Measurements from ENCODE around the gene MUC21.
"Not testable (repeated sequence)": the region's sequence is repeated elsewhere in the genome, so short reads cannot be mapped to it uniquely, and the experiment has no call there.

Gene MUC21

DNA sequence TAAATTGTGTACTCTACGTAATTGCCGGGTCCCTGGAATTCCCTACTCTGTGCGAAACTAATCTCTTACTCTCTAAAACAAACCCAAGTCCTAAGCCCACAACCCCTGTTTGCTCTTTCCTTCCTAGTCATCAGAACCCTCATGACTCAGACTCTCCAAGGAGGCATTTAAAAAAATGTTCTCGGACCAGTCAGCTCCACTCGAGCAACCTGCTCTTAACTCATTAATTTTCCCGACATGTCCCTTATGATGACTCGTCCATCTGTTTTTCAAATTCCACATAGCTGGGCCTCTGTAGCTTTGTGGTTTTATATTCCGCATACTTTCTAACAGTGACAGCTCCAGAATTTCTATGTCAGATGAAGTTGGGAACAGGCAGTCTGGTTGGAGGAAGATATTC is 24.2 kb downstream of the MUC21 start:
- DNase-seq (ENCODE audit: low read depth in 3 of 3, low spot score in 1 of 3): no peak

DNA sequence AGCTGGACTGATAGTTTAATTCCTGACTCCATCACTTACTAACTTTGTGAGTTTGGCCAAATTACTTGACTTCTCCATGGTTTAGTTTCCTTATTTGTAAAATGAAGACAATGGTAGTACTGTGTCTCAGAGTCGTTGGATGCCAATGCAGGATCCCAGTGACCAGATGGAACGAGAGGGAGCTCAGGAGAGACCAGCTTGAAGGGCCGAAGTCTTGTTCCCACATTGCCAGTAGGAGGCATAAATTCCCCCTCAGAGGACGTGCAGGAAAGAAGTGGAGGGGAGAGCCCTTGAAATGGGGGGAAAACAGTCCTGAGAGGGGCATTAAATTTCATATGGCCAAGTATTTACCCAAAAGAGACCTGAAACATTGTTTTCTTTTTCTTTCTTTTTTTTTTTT is 24.6 kb downstream of the MUC21 start:
- DNase-seq (ENCODE audit: low read depth in 3 of 3, low spot score in 1 of 3): no peak

- no peak for DNase-seq (ENCODE audit: low read depth in 3 of 3, low spot score in 1 of 3)
Observed at GRCh38 chr6:31009731-31010130, 26.2 kb downstream of the MUC21 start.

- DNase-seq (ENCODE audit: low read depth in 3 of 3, low spot score in 1 of 3): no peak
Observed at GRCh38 chr6:31010393-31011060, 27.0 kb downstream of the MUC21 start, which contains the start of gene MUC22. MUC22 (plus strand) TSS chr6:31010474; CDS start chr6:31010707, 233 bp downstream.

DNA sequence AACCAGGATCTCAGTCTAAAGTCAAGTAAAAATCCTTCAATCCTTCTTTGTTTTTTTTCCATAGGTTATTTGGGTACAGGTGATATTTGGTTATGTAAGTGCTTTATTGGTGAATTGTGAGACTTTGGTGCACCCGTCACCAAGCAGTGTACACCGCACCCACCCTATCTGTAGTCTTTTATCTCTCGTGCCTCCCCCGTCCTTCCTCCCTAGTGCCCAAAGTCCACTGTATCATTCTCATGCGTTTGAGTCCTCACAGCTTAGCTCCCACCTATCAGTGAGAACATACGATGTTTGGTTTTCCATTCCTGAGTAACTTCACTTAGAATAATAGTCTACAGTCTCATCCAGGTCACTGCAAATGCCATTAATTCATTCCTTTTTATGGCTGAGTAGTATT is 27.6 kb downstream of the MUC21 start:
- DNase-seq (ENCODE audit: low read depth in 3 of 3, low spot score in 1 of 3): no peak

DNA sequence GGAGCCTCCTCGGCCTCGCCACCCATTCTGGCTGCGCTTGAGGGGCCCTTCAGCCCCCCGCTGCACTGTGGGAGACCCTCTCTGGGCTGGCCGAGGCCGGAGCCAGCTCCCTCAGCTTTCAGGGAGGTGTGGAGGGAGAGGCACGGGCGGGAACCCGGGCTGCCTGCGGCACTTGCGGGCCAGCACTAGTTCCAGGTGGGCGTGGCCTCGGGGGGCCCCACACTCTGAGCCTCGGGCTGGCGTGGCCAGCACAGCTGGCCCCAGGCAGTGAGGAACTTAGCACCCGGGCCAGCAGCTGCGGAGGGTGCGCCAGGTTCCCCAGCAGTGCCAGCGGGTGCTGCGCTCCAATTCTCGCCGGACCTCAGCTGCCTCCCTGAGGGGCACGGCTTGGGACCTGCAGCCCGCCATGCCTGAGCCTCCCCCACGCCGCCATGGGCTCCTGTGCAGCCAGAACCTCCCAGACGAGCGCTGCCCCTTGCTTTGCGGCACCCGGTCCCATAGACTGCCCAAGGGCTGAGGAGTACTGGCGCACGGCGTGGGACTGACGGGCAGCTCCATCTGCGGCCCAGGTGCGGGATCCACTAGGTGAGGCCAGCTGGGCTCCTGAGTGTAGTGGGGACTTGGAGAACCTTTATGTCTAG is 33.3 kb downstream of the MUC21 start:
- no peak for DNase-seq (ENCODE audit: low read depth in 3 of 3, low spot score in 1 of 3)

GRCh38 chr6:31017436-31017835 is 33.9 kb downstream of the MUC21 start:
- DNase-seq (ENCODE audit: low read depth in 3 of 3, low spot score in 1 of 3): not testable (repeated sequence)

DNA sequence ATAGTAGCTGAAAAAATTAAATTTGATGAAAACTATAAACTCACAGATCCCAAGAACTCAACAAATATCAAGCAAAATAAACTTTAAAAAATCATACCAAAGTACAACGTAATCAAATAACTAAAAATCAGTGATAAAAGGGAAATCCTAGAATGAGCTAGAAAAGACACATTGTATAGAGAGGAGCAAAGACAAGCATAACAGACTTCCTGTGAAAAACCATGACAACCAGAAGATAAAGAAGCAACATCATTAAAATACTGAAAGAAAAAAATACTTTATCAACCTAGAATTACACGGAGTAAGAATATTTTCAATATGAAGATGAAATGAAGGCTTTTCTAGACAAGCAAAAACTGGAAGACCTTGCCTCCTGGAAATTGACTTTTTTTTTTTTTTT is 36.5 kb downstream of the MUC21 start:
- DNase-seq (ENCODE audit: low read depth in 3 of 3, low spot score in 1 of 3): no peak

GRCh38 chr6:31020631-31021255 is 37.2 kb downstream of the MUC21 start:
- not testable (repeated sequence) for DNase-seq (ENCODE audit: low read depth in 3 of 3, low spot score in 1 of 3)

DNA sequence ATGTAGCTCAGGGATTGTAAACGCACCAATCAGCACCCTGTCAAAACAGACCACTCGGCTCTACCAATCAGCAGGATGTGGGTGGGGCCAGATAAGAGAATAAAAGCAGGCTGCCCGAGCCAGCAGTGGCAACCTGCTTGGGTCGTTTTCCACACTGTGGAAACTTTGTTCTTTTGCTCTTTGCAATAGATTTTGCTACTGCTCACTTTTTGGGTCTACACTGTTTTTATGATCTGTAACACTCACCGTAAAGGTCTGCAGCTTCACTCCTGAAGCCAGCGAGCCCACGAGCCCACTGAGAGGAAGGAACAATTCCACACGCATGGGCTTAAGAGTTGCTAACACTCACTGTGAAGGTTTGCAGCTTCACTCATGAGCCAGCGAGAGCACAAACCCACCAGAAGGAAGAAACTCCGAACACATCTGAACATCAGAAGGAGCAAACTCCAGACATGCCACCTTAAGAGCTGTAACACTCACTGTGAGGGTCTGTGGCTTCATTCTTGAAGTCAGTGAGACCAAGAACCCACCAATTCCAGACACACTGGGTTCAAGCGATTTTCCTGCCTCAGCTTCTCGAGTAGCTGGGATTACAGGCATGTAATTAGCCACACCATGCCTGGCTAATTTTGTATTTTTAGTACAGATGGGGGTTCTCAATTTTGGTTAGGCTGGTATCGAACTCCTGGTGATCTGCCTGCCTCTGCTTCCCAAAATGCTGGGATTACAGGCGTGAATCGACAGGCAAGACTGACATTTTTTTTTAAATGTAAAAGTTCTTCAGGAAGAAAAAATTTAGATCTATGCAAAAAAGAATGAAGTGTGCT is 38.4 kb downstream of the MUC21 start:
- not testable (repeated sequence) for DNase-seq (ENCODE audit: low read depth in 3 of 3, low spot score in 1 of 3)

GRCh38 chr6:31025595-31025994 is 42.1 kb downstream of the MUC21 start:
- no peak for DNase-seq (ENCODE audit: low read depth in 3 of 3, low spot score in 1 of 3)

DNA sequence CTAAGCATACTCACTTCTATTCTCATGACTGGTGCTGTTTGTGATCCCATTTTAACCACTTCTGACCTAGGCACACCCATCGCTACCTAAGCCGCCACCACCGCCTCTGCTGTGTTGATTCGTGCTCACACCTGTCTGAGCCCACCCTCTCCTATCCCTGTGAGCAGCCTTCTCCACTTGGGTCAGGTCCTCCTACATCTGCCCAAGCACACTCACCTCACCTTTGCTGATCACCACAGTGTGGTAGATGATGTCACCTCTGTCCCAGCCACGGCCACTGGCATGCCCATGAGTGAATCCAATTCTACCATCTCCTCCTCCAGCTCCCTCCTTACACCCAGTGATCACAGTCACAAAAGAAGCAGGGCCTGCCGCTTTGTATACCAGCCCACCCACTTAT is 47.6 kb downstream of the MUC21 start:
- DNase-seq (ENCODE audit: low read depth in 3 of 3, low spot score in 1 of 3): no peak

GRCh38 chr6:31033075-31033474 is 49.6 kb downstream of the MUC21 start:
- no peak for DNase-seq (ENCODE audit: low read depth in 3 of 3, low spot score in 1 of 3)

DNA sequence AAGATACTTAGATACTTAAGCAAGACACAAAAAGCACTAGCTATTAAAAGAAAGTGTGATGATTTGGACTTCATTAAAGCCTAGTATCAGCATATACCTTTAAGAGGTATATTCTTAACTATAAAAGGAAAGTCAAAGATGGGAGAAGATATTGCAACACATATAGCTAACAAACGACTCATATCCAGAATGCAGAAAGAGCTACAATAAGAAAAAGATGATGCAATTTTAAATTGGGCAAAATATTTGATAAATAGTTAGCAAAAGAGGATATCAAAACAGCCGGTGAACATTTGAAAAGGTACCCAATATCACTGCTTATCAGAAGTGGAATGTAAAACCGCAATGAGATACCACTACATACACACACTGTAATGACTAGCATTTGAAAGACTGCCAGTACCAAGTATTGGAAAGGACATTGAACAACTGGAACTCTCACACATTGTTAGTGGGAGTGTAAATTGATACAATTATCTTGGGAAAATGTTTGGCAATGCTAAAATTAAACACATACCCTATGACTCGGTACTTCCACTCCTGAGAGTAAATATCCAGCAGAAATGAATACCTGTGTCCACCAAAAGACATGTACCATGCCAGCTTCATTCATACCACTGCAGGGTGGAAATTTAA is 52.5 kb downstream of the MUC21 start:
- no peak for DNase-seq (ENCODE audit: low read depth in 3 of 3, low spot score in 1 of 3)

- no peak for DNase-seq (ENCODE audit: low read depth in 3 of 3, low spot score in 1 of 3)
Observed at GRCh38 chr6:31037169-31037568, 53.7 kb downstream of the MUC21 start.

GRCh38 chr6:31037682-31038081 is 54.2 kb downstream of the MUC21 start:
- no peak for DNase-seq (ENCODE audit: low read depth in 3 of 3, low spot score in 1 of 3)

- DNase-seq (ENCODE audit: low read depth in 3 of 3, low spot score in 1 of 3): no peak
Observed at GRCh38 chr6:31038559-31038958, 55.0 kb downstream of the MUC21 start.

All from stimulated activated CD4-positive, alpha-beta T cell treated with anti-CD3 and anti-CD28 coated beads, TNF-alpha, amount 100 ng/mL, for 1 hour (primary cell).